Keratinocyte (primary cell): Measurements from ENCODE around the gene HDAC7. TPM values are rescaled to one million over a fixed set of nuclear protein-coding genes. Genes with fewer than 3 reads are reported as not detected.

Source experiments
- DNase-seq: peaks from one replicate; pipeline ENCODE4 v3.0.0-alpha.2; 2011; ENCODE audit warnings: low read depth, missing footprints, low spot score
- FAIRE-seq: peaks from 2 replicates; lab custom pipeline; 2011; peaks lifted over from hg19 to GRCh38; lab: Jason Lieb, UNC
- H2AFZ ChIP-seq: 2 replicates; pipeline ENCODE4 v1.6.0; 2012; ENCODE audit warnings: low read length, control low read depth, inconsistent platforms; ENCODE audit not compliant: control insufficient read depth
- H3K27ac ChIP-seq: 2 replicates; pipeline ENCODE4 v1.5.1; 2011; ENCODE audit warnings: low read length; ENCODE audit not compliant: control insufficient read depth, insufficient read depth
- H3K27me3 ChIP-seq: 3 replicates; pipeline ENCODE4 v1.6.0; 2011; ENCODE audit warnings: low read length; ENCODE audit not compliant: control insufficient read depth, insufficient read depth; ENCODE audit errors: extremely low read depth
- H3K36me3 ChIP-seq, 2 experiments: 2 replicates in 1 of 2; 3 replicates in 1 of 2; pipeline ENCODE4 v1.5.1; 2011; ENCODE audit warnings: low read length in 2 of 2, mild to moderate bottlenecking in 1 of 2; ENCODE audit not compliant: control insufficient read depth in 2 of 2, insufficient read depth in 2 of 2; ENCODE audit errors: extremely low read depth in 1 of 2
- H3K4me1 ChIP-seq: 3 replicates; pipeline ENCODE4 v1.5.1; 2011; ENCODE audit warnings: low read length; ENCODE audit not compliant: control insufficient read depth, insufficient read depth; ENCODE audit errors: extremely low read depth
- H3K4me2 ChIP-seq: 3 replicates; pipeline ENCODE4 v1.6.0; 2011; ENCODE audit warnings: low read depth, low read length; ENCODE audit not compliant: control insufficient read depth, insufficient read depth; ENCODE audit errors: extremely low read depth
- H3K4me3 ChIP-seq, 3 experiments: fragments of 200-600 bp in 1 of 3; sonication (generic) in 1 of 3; 2 replicates in 2 of 3; 3 replicates in 1 of 3; pipeline ENCODE4 v1.5.1; 2011 to 2016; ENCODE audit warnings: low read length in 3 of 3, mild to moderate bottlenecking in 3 of 3, control low read depth in 2 of 3, inconsistent platforms in 1 of 3, low read depth in 1 of 3, mixed read lengths in 1 of 3, mixed run types in 1 of 3, moderate library complexity in 1 of 3; ENCODE audit not compliant: control insufficient read depth in 2 of 3, insufficient read depth in 2 of 3; ENCODE audit errors: extremely low read depth in 1 of 3
- H3K79me2 ChIP-seq: 2 replicates; pipeline ENCODE4 v1.6.0; 2012; ENCODE audit warnings: low read length; ENCODE audit not compliant: control insufficient read depth, insufficient read depth
- H3K9ac ChIP-seq: 3 replicates; pipeline ENCODE4 v1.6.0; 2011; ENCODE audit warnings: low read length; ENCODE audit not compliant: control insufficient read depth, insufficient read depth; ENCODE audit errors: extremely low read depth
- H3K9me1 ChIP-seq: 3 replicates; pipeline ENCODE4 v1.6.0; 2011; ENCODE audit warnings: low read length; ENCODE audit not compliant: control insufficient read depth, insufficient read depth; ENCODE audit errors: extremely low read depth
- H3K9me3 ChIP-seq: 2 replicates; pipeline ENCODE4 v1.5.1; 2012; ENCODE audit warnings: low read depth, low read length; ENCODE audit not compliant: control insufficient read depth
- H4K20me1 ChIP-seq: 3 replicates; pipeline ENCODE4 v1.6.0; 2011; ENCODE audit warnings: low read length; ENCODE audit not compliant: control insufficient read depth, insufficient read depth; ENCODE audit errors: extremely low read depth
- EZH2 ChIP-seq: IDR thresholded peaks from one replicate; pipeline ENCODE4 v1.6.1; 2012; ENCODE audit warnings: inconsistent platforms, mild to moderate bottlenecking, low read length, moderate library complexity
- dilution Hi-C: fragments of 300-500 bp; cut with MboI; formaldehyde crosslinking; loops from one replicate; pipeline ENCODE4 v1.7.0; 2020; ENCODE audit warnings: low sequenced_read_pairs; ENCODE audit not compliant: extremely low pct_ligation_motif_present
- polyA plus RNA-seq, 5 experiments: library from polyadenylated mRNA; depleted of rRNA in 3 of 5; stranded (reverse) in 3 of 5; stranded (forward) in 1 of 5; unstranded in 1 of 5; fragments of >200 nt; gene quantifications; 1 replicate in 1 of 5; 2 replicates in 3 of 5; 3 replicates in 1 of 5; pipeline versions ENCODE4 v1.2.1 to v1.2.3, GENCODE V29; 2011 to 2012; ENCODE audit warnings: missing spikeins in 2 of 5, low read depth in 1 of 5, low replicate concordance in 1 of 5
- TF ChIP-seq, protein P1 (sequence below), 3 experiments: IDR thresholded peaks in 1 of 3; conservative IDR thresholded peaks in 1 of 3; optimal IDR thresholded peaks in 1 of 3; 2 replicates in 2 of 3; 3 replicates in 1 of 3; pipeline versions ENCODE3 to v1.5.1; 2011; ENCODE audit warnings: low read length in 3 of 3, mild to moderate bottlenecking in 3 of 3, moderate library complexity in 2 of 3, control low read depth in 1 of 3, inconsistent platforms in 1 of 3; ENCODE audit not compliant: insufficient read depth in 2 of 3; ENCODE audit errors: extremely low read depth in 1 of 3

The HDAC7 gene
- polyA plus RNA-seq, 1 donor (not counting 4 experiments of a cell fraction or from before 2014, with no cell fraction given) = 17.0 TPM

DNA sequence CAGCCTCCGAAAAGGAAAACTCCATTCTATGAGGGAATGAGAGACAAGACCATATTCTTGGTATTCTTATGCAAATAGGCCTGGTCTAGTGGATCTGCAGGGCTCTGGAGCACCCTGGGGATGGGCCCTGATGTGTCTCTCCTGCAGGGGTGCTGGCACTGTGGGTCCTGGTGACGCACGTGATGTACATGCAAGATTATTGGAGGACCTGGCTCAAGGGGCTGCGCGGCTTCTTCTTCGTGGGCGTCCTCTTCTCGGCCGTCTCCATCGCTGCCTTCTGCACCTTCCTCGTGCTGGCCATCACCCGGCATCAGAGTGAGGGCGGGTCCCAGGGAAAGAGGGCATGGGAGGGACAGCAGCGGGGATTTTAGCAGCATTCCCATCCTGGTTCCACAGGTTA lies 40.8 kb downstream of the HDAC7 start:
- Histone ChIP-seq H3K9me3 (no peaks in the 10 kb centered on the region), H3K9ac (no peak overlapping the region), H3K27ac (no peak overlapping the region), H3K9me1 (peaks cover 3% of the 10 kb centered on the region), H3K4me3 (no peak overlapping the region), H3K27me3 (no peaks in the 10 kb centered on the region), H4K20me1 (no peaks in the 10 kb centered on the region), H2AFZ (no peak overlapping the region), H3K4me2 (no peak overlapping the region), H3K36me3 (peaks cover 2 to 13% of the 10 kb centered on the region in 2 experiments), H3K79me2 (peaks cover 11% of the 10 kb centered on the region), H3K4me1 (peaks cover 43% of the 10 kb centered on the region)
- dilution Hi-C loops = no loop called here
- DNase-seq = no peak
- FAIRE-seq = no peak
- TF ChIP-seq EZH2 = no peak
- TF ChIP-seq, protein P1, sequence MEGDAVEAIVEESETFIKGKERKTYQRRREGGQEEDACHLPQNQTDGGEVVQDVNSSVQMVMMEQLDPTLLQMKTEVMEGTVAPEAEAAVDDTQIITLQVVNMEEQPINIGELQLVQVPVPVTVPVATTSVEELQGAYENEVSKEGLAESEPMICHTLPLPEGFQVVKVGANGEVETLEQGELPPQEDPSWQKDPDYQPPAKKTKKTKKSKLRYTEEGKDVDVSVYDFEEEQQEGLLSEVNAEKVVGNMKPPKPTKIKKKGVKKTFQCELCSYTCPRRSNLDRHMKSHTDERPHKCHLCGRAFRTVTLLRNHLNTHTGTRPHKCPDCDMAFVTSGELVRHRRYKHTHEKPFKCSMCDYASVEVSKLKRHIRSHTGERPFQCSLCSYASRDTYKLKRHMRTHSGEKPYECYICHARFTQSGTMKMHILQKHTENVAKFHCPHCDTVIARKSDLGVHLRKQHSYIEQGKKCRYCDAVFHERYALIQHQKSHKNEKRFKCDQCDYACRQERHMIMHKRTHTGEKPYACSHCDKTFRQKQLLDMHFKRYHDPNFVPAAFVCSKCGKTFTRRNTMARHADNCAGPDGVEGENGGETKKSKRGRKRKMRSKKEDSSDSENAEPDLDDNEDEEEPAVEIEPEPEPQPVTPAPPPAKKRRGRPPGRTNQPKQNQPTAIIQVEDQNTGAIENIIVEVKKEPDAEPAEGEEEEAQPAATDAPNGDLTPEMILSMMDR (optimal IDR thresholded peaks at IDR 0.05 in 1 of 3, IDR thresholded peaks at IDR 0.05 in 1 of 3, conservative IDR thresholded peaks at IDR 0.05 in 1 of 3; ENCODE audit: extremely low read depth in 1 of 3, insufficient read depth in 2 of 3, low read length in 3 of 3) = no peak

DNA sequence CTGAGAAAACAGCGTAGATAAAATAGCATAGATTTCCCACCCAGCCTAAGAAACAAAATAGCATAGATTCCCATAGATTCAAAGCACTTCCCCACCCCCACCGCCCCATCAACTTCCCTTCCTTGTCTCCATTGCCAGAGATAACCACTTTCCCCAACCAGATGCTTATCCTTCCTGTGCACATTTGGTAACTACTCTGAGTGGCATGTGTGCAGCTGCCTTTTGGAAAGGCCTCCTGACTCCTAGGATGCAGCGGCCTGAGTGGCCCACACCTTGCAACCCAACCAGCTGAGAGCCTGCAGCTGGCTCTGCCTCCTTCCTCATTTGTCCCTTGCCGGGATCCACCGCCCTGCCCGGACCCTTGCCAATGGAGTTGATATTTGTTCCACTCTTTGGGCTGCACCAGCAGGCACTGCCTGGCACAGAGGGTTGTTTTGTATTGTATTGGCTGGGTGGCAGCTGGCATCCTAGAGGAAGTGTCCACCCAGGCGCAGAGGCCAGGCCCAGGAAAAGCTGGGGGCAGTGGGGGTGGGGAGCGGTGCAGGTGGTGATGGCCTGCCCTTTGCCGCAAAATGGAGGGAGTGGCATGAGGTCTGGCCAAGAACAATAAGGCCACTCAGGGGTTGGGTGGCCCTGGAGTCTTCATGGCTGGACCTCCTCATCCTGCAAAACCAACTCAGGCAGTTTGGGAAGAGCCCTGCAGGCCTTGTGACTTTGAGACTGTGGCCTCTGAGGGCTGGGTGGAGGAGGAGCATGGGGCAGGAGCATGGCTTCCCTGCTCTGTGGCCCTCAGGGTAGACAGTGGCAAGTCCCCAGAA lies 41.8 kb downstream of the HDAC7 start:
- Histone ChIP-seq H3K4me3 (no peak overlapping the region), H3K4me1 (peaks cover 39% of the 10 kb centered on the region), H3K27ac (no peak overlapping the region), H2AFZ (no peak overlapping the region), H4K20me1 (no peaks in the 10 kb centered on the region), H3K9me1 (peaks cover 3% of the 10 kb centered on the region), H3K27me3 (no peaks in the 10 kb centered on the region), H3K79me2 (peaks cover 15% of the 10 kb centered on the region), H3K9me3 (no peaks in the 10 kb centered on the region), H3K4me2 (no peak overlapping the region), H3K9ac (no peak overlapping the region), H3K36me3 (peaks cover 2 to 7% of the 10 kb centered on the region in 2 experiments)
- DNase-seq (no peak), FAIRE-seq (no peak)
- TF ChIP-seq EZH2 = no peak
- TF ChIP-seq, protein P1 (optimal IDR thresholded peaks at IDR 0.05 in 1 of 3, IDR thresholded peaks at IDR 0.05 in 1 of 3, conservative IDR thresholded peaks at IDR 0.05 in 1 of 3; ENCODE audit: extremely low read depth in 1 of 3, insufficient read depth in 2 of 3, low read length in 3 of 3) = no peak
- dilution Hi-C loops = no loop called here
